GM21367 (cell line): ENCODE measurements around the gene DBNDD2.

Source experiments
- ATAC-seq: cut with Tn5 transposase; IDR thresholded peaks from one replicate; pipeline ENCODE4 v1.9.1; 2021; ENCODE audit not compliant: unreplicated experiment

The DBNDD2 gene

GRCh38 chr20:45378191-45378590, 29.9 kb upstream of the DBNDD2 start, which contains the start of gene TP53TG5:
TSS of gene TP53TG5 (minus strand) at chr20:45378325. CDS start at chr20:45378236, 89 bp downstream.
- no peak for ATAC-seq

- ATAC-seq: no peak
Observed at GRCh38 chr20:45387274-45387673, 20.8 kb upstream of the DBNDD2 start.

GRCh38 chr20:45390931-45391330, 17.2 kb upstream of the DBNDD2 start:
- no peak for ATAC-seq

- ATAC-seq: no peak
Observed at GRCh38 chr20:45391559-45391958, 16.5 kb upstream of the DBNDD2 start.

- ATAC-seq: no peak
Observed at GRCh38 chr20:45392733-45393132, 15.4 kb upstream of the DBNDD2 start.

- ATAC-seq: no peak
Observed at GRCh38 chr20:45394221-45395113, 13.6 kb upstream of the DBNDD2 start.

- ATAC-seq: no peak
Observed at GRCh38 chr20:45395114-45395415, 13.0 kb upstream of the DBNDD2 start.

- ATAC-seq: no peak
Observed at GRCh38 chr20:45399018-45399417, 9.1 kb upstream of the DBNDD2 start.

- no peak for ATAC-seq
Observed at GRCh38 chr20:45400346-45401031, 7.6 kb upstream of the DBNDD2 start.

GRCh38 chr20:45402946-45403345, 5.1 kb upstream of the DBNDD2 start:
- ATAC-seq: no peak

GRCh38 chr20:45404438-45404837, 3.7 kb upstream of the DBNDD2 start:
- ATAC-seq: no peak

GRCh38 chr20:45405571-45406259, 2.4 kb upstream of the DBNDD2 start:
- no peak for ATAC-seq

- ATAC-seq: no peak
Observed at GRCh38 chr20:45406260-45407066, 1.6 kb upstream of the DBNDD2 start.

GRCh38 chr20:45407067-45407745, 883 bp upstream of the DBNDD2 start:
- ATAC-seq: no peak

GRCh38 chr20:45408646-45409213, 641 bp downstream of the DBNDD2 start:
- ATAC-seq: no peak

GRCh38 chr20:45409521-45410272, 1.6 kb downstream of the DBNDD2 start:
- no peak for ATAC-seq

- ATAC-seq: no peak
Observed at GRCh38 chr20:45410887-45411286, 2.8 kb downstream of the DBNDD2 start.

GRCh38 chr20:45412653-45413052, 4.6 kb downstream of the DBNDD2 start:
- no peak for ATAC-seq

GRCh38 chr20:45413479-45413878, 5.4 kb downstream of the DBNDD2 start:
- ATAC-seq: no peak
